ENCODE measurements around the gene PAK2.
A peak's percentile ranks its signal among the peaks of the same experiment; 100 is the strongest.
"Not testable (repeated sequence)": the region's sequence is repeated elsewhere in the genome, so short reads cannot be mapped to it uniquely, and the experiment has no call there.

PAK2 gene

GRCh38 chr3:196737655-196738054 lies 2.0 kb upstream of the PAK2 start:
- H3K9ac ChIP-seq (ENCODE audit: low read length) = no peak overlapping the region
- no peak overlapping the region for H3K4me3 ChIP-seq (ENCODE audit: low read depth, low read length)
- 0 out of 2 replicates have a peak, but pooled peaks cover 2% of the 10 kb centered on the region for H3K36me3 ChIP-seq (ENCODE audit: control insufficient read depth, insufficient read depth, low read length)
- H3K4me1 ChIP-seq (ENCODE audit: control insufficient read depth, insufficient read depth, low read length) = peaks cover 4% of the 10 kb centered on the region; the same call in 1 of the 2 replicates
- H3K9me3 ChIP-seq (ENCODE audit: control insufficient read depth, insufficient read depth, low read depth, low read length) = no peaks in the 10 kb centered on the region
- H3K27me3 ChIP-seq (ENCODE audit: control insufficient read depth, insufficient read depth, low read length) = no peaks in the 10 kb centered on the region
- H3K27ac ChIP-seq (ENCODE audit: low read depth, low read length) = no peak overlapping the region

DNA sequence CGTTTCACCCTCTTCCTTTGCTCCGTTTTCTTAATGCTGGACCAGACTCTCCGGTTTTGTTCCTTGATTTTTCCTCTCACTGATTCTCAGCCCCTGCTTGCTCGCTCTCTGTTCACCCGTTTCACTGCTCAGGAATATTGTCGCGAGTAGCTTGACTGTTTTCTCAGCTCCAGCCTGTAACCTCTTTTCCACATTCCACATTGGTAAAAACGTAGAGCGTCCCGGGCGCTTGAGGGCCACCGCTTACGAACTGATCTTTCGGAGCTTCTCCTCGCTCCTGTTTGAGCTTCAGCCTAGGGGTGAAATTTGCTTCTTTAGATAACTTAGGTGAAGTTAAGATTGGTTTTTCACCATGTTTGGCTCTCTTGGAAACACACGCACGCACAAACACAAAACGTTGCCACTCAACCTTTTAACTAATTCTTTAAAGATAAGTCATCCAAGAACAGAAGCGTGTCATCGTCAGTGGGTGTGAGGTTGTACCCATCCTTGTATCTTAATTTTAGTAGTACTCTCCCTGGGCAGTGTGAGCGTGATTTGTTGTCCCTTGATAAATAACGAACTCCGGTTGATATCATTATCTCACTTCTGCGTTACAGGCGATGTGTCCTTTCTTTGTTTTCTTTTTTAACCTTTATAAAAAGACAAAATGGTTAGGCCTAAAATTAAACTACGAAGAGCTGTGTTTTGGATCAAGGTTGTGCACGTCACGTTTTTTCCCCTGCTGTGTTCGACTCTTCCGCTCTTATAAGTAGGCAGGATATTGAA lies 1.0 kb downstream of the PAK2 start:
- Histone ChIP-seq H3K9me3 (ENCODE audit: control insufficient read depth, insufficient read depth, low read depth, low read length) (no peaks in the 10 kb centered on the region), H3K36me3 (ENCODE audit: control insufficient read depth, insufficient read depth, low read length) (no peaks in the 10 kb centered on the region), H3K27ac (ENCODE audit: low read depth, low read length) (peak overlapping the region; percentile 95)

GRCh38 chr3:196741249-196741889 lies 1.7 kb downstream of the PAK2 start:
- no peaks in the 10 kb centered on the region for H3K36me3 ChIP-seq (ENCODE audit: control insufficient read depth, insufficient read depth, low read length)
- peak overlapping the region; percentile 79 for H3K4me3 ChIP-seq (ENCODE audit: low read depth, low read length)
- H3K27ac ChIP-seq (ENCODE audit: low read depth, low read length) = no peak overlapping the region
- H3K4me1 ChIP-seq (ENCODE audit: control insufficient read depth, insufficient read depth, low read length) = peaks cover 9% of the 10 kb centered on the region; the same call in 1 of the 2 replicates
- peak overlapping the region; percentile 92 for H3K9ac ChIP-seq (ENCODE audit: low read length)
- no peaks in the 10 kb centered on the region for H3K9me3 ChIP-seq (ENCODE audit: control insufficient read depth, insufficient read depth, low read depth, low read length)
- no peaks in the 10 kb centered on the region for H3K27me3 ChIP-seq (ENCODE audit: control insufficient read depth, insufficient read depth, low read length)

More for the DNA sequence above, 1.0 kb downstream of the PAK2 start:
- Histone ChIP-seq H3K4me1 (ENCODE audit: control insufficient read depth, insufficient read depth, low read length) (peaks cover 9% of the 10 kb centered on the region; the same call in 1 of the 2 replicates), H3K9ac (ENCODE audit: low read length) (peak overlapping the region; percentile 92), H3K4me3 (ENCODE audit: low read depth, low read length) (peak overlapping the region; percentile 79), H3K27me3 (ENCODE audit: control insufficient read depth, insufficient read depth, low read length) (no peaks in the 10 kb centered on the region)

DNA sequence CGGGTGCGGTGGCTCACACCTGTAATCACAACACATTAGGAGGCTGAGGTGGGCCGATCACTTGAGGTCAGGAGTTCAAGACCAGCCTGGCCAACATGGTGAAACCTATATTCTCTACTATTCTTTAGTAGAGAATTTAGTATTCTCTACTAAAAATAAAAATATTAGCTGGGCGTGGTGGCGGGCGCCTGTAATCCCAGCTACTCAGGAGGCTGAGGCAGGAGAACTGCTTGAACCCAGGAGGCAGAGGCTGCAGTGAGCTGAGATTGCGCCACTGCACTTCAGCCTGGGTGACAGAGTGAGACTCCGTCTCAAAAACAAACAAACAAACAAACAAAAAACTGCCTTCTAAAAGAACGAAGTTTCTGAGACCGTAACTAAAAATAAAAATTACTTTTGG lies 3.9 kb downstream of the PAK2 start:
- H3K36me3 ChIP-seq (ENCODE audit: control insufficient read depth, insufficient read depth, low read length); H3K9ac ChIP-seq (ENCODE audit: low read length): not testable (repeated sequence)

DNA sequence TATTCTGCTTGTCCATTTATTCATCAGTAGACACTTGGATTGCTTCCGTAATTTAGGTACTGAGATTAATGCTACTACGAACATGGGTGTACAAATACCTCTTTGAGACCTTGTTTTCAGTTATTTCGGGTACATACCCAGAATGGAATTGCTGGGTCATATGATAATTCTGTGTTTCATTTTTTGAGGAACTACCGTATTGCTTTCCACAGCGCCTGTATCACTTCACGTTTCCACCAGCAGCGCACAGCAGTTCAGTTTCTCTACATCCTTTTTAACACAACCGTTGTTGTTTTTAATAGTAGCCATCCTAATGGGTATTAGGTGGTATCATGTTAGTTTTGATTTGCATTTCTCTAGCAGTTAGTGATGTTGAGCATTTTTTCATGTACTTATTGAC lies 9.5 kb downstream of the PAK2 start:
- H3K27ac ChIP-seq (ENCODE audit: low read depth, low read length) = no peak overlapping the region
- peaks cover 39% of the 10 kb centered on the region for H3K36me3 ChIP-seq (ENCODE audit: control insufficient read depth, insufficient read depth, low read length)
- no peak overlapping the region for H3K9ac ChIP-seq (ENCODE audit: low read length)
- no peaks in the 10 kb centered on the region for H3K4me1 ChIP-seq (ENCODE audit: control insufficient read depth, insufficient read depth, low read length)
- H3K27me3 ChIP-seq (ENCODE audit: control insufficient read depth, insufficient read depth, low read length) = no peaks in the 10 kb centered on the region
- H3K4me3 ChIP-seq (ENCODE audit: low read depth, low read length) = no peak overlapping the region
- H3K9me3 ChIP-seq (ENCODE audit: control insufficient read depth, insufficient read depth, low read depth, low read length) = peaks cover 18% of the 10 kb centered on the region; the same call in 1 of the 2 replicates

More for the DNA sequence above, 3.9 kb downstream of the PAK2 start:
- not testable (repeated sequence) for H3K9me3 ChIP-seq (ENCODE audit: control insufficient read depth, insufficient read depth, low read depth, low read length); H3K27ac ChIP-seq (ENCODE audit: low read depth, low read length); H3K4me3 ChIP-seq (ENCODE audit: low read depth, low read length); H3K27me3 ChIP-seq (ENCODE audit: control insufficient read depth, insufficient read depth, low read length); H3K4me1 ChIP-seq (ENCODE audit: control insufficient read depth, insufficient read depth, low read length)

DNA sequence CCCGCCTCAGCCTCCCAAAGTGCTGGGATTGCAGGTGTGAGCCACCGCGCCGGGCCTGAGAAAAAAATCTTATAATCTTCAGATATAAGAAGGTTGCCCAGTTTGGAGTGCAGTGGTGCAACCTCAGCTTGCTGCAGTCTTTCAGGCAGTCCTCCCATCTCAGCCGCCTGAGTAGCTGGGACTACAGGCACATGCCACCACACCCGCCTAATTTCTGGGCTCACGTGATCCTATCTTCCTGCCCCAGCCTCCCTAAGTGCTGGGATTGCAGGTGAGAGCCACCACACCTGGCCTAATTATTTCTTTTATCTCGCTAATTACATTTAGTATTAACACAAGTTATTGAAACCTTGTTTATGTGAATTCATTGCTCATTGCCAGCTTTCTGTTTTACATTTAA lies 13.5 kb downstream of the PAK2 start:
- no peak overlapping the region for H3K9ac ChIP-seq (ENCODE audit: low read length)
- no peak overlapping the region for H3K4me3 ChIP-seq (ENCODE audit: low read depth, low read length)
- no peaks in the 10 kb centered on the region for H3K4me1 ChIP-seq (ENCODE audit: control insufficient read depth, insufficient read depth, low read length)
- H3K27me3 ChIP-seq (ENCODE audit: control insufficient read depth, insufficient read depth, low read length) = no peaks in the 10 kb centered on the region
- H3K27ac ChIP-seq (ENCODE audit: low read depth, low read length) = no peak overlapping the region
- peaks cover 70% of the 10 kb centered on the region for H3K36me3 ChIP-seq (ENCODE audit: control insufficient read depth, insufficient read depth, low read length)
- H3K9me3 ChIP-seq (ENCODE audit: control insufficient read depth, insufficient read depth, low read depth, low read length) = peaks cover 51% of the 10 kb centered on the region

- H3K9ac ChIP-seq (ENCODE audit: low read length) = no peak overlapping the region
- H3K36me3 ChIP-seq (ENCODE audit: control insufficient read depth, insufficient read depth, low read length) = peaks cover 61% of the 10 kb centered on the region
- no peaks in the 10 kb centered on the region for H3K4me1 ChIP-seq (ENCODE audit: control insufficient read depth, insufficient read depth, low read length)
- no peaks in the 10 kb centered on the region for H3K27me3 ChIP-seq (ENCODE audit: control insufficient read depth, insufficient read depth, low read length)
- peaks cover 49% of the 10 kb centered on the region for H3K9me3 ChIP-seq (ENCODE audit: control insufficient read depth, insufficient read depth, low read depth, low read length)
- H3K27ac ChIP-seq (ENCODE audit: low read depth, low read length) = no peak overlapping the region
- H3K4me3 ChIP-seq (ENCODE audit: low read depth, low read length) = no peak overlapping the region
Observed at GRCh38 chr3:196754091-196754981, 14.7 kb downstream of the PAK2 start.

- no peak overlapping the region for H3K27ac ChIP-seq (ENCODE audit: low read depth, low read length)
- H3K4me3 ChIP-seq (ENCODE audit: low read depth, low read length) = no peak overlapping the region
- H3K4me1 ChIP-seq (ENCODE audit: control insufficient read depth, insufficient read depth, low read length) = no peaks in the 10 kb centered on the region
- H3K9ac ChIP-seq (ENCODE audit: low read length) = no peak overlapping the region
- H3K36me3 ChIP-seq (ENCODE audit: control insufficient read depth, insufficient read depth, low read length) = peaks cover 55% of the 10 kb centered on the region
- peaks cover 58% of the 10 kb centered on the region for H3K9me3 ChIP-seq (ENCODE audit: control insufficient read depth, insufficient read depth, low read depth, low read length)
- H3K27me3 ChIP-seq (ENCODE audit: control insufficient read depth, insufficient read depth, low read length) = no peaks in the 10 kb centered on the region
Observed at GRCh38 chr3:196756732-196757131, 17.1 kb downstream of the PAK2 start.

DNA sequence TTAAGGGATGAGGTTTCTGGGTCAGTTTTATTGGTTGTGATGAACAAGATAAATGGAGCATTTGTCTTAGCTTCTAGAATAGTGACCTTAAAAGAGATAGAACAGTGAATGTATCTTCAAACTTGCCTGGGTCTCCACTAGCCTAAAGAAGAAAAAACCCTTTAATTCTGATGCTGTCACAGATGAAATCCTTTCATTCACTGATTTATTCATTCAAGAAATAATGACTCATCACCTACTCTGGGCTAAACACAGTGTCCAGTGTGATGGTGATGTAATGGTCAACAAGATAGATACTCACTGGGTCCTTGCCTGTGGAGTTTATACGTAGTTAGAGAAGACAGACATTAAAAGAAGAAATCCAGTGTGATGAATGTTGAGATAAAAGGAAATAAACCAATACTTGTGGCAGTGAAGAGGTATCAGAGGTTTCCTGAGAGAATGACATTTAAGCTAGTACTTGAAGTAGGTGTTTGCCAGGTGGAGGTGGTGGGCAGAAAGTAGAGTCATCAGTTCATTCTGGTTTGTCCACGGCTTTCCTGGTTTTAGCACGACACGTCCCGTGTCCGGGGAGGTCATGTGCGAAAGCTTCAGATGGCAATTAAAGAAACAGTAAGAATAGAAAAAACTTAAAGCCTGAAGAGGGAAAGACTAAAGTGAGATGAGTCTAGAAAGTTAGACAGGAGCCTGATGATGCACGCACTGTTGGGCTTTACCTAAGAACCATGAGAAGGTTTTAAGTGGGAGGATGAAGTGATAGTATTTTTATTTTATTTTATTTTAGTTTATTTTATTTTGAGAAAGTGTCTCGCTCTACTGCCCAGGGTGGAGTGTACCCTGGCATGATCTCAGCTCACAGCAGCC lies 18.5 kb downstream of the PAK2 start:
- H3K36me3 ChIP-seq (ENCODE audit: control insufficient read depth, insufficient read depth, low read length) = peaks cover 53% of the 10 kb centered on the region
- H3K9ac ChIP-seq (ENCODE audit: low read length) = no peak overlapping the region
- no peak overlapping the region for H3K4me3 ChIP-seq (ENCODE audit: low read depth, low read length)
- H3K27me3 ChIP-seq (ENCODE audit: control insufficient read depth, insufficient read depth, low read length) = no peaks in the 10 kb centered on the region
- no peaks in the 10 kb centered on the region for H3K4me1 ChIP-seq (ENCODE audit: control insufficient read depth, insufficient read depth, low read length)
- peaks cover 56% of the 10 kb centered on the region for H3K9me3 ChIP-seq (ENCODE audit: control insufficient read depth, insufficient read depth, low read depth, low read length)
- no peak overlapping the region for H3K27ac ChIP-seq (ENCODE audit: low read depth, low read length)

GRCh38 chr3:196763179-196763578 lies 23.5 kb downstream of the PAK2 start:
- H3K9me3 ChIP-seq (ENCODE audit: control insufficient read depth, insufficient read depth, low read depth, low read length) = peaks cover 26% of the 10 kb centered on the region
- no peaks in the 10 kb centered on the region for H3K4me1 ChIP-seq (ENCODE audit: control insufficient read depth, insufficient read depth, low read length)

More at GRCh38 chr3:196763179-196763578, 23.5 kb downstream of the PAK2 start:
- H3K27ac ChIP-seq (ENCODE audit: low read depth, low read length) = no peak overlapping the region
- no peak overlapping the region for H3K4me3 ChIP-seq (ENCODE audit: low read depth, low read length)
- no peak overlapping the region for H3K9ac ChIP-seq (ENCODE audit: low read length)
- no peaks in the 10 kb centered on the region for H3K27me3 ChIP-seq (ENCODE audit: control insufficient read depth, insufficient read depth, low read length)
- H3K36me3 ChIP-seq (ENCODE audit: control insufficient read depth, insufficient read depth, low read length) = peaks cover 24% of the 10 kb centered on the region
